Keratinocyte (primary cell): ENCODE results near the gene AIP. TPM values are rescaled to one million over a fixed set of nuclear protein-coding genes. Genes with fewer than 3 reads are reported as not detected.

Experiments
- DNase-seq: peaks from one replicate; pipeline ENCODE4 v3.0.0-alpha.2; 2011; ENCODE audit warnings: low read depth, missing footprints, low spot score
- FAIRE-seq: peaks from 2 replicates; lab custom pipeline; 2011; peaks lifted over from hg19 to GRCh38; lab: Jason Lieb, UNC
- H2AFZ ChIP-seq: 2 replicates; pipeline ENCODE4 v1.6.0; 2012; ENCODE audit warnings: low read length, control low read depth, inconsistent platforms; ENCODE audit not compliant: control insufficient read depth
- H3K27ac ChIP-seq: 2 replicates; pipeline ENCODE4 v1.5.1; 2011; ENCODE audit warnings: low read length; ENCODE audit not compliant: control insufficient read depth, insufficient read depth
- H3K27me3 ChIP-seq: 3 replicates; pipeline ENCODE4 v1.6.0; 2011; ENCODE audit warnings: low read length; ENCODE audit not compliant: control insufficient read depth, insufficient read depth; ENCODE audit errors: extremely low read depth
- H3K36me3 ChIP-seq, 2 experiments: 2 replicates in 1 of 2; 3 replicates in 1 of 2; pipeline ENCODE4 v1.5.1; 2011; ENCODE audit warnings: low read length in 2 of 2, mild to moderate bottlenecking in 1 of 2; ENCODE audit not compliant: control insufficient read depth in 2 of 2, insufficient read depth in 2 of 2; ENCODE audit errors: extremely low read depth in 1 of 2
- H3K4me1 ChIP-seq: 3 replicates; pipeline ENCODE4 v1.5.1; 2011; ENCODE audit warnings: low read length; ENCODE audit not compliant: control insufficient read depth, insufficient read depth; ENCODE audit errors: extremely low read depth
- H3K4me2 ChIP-seq: 3 replicates; pipeline ENCODE4 v1.6.0; 2011; ENCODE audit warnings: low read depth, low read length; ENCODE audit not compliant: control insufficient read depth, insufficient read depth; ENCODE audit errors: extremely low read depth
- H3K4me3 ChIP-seq, 3 experiments: fragments of 200-600 bp in 1 of 3; sonication (generic) in 1 of 3; 2 replicates in 2 of 3; 3 replicates in 1 of 3; pipeline ENCODE4 v1.5.1; 2011 to 2016; ENCODE audit warnings: low read length in 3 of 3, mild to moderate bottlenecking in 3 of 3, control low read depth in 2 of 3, inconsistent platforms in 1 of 3, low read depth in 1 of 3, mixed read lengths in 1 of 3, mixed run types in 1 of 3, moderate library complexity in 1 of 3; ENCODE audit not compliant: control insufficient read depth in 2 of 3, insufficient read depth in 2 of 3; ENCODE audit errors: extremely low read depth in 1 of 3
- H3K79me2 ChIP-seq: 2 replicates; pipeline ENCODE4 v1.6.0; 2012; ENCODE audit warnings: low read length; ENCODE audit not compliant: control insufficient read depth, insufficient read depth
- H3K9ac ChIP-seq: 3 replicates; pipeline ENCODE4 v1.6.0; 2011; ENCODE audit warnings: low read length; ENCODE audit not compliant: control insufficient read depth, insufficient read depth; ENCODE audit errors: extremely low read depth
- H3K9me1 ChIP-seq: 3 replicates; pipeline ENCODE4 v1.6.0; 2011; ENCODE audit warnings: low read length; ENCODE audit not compliant: control insufficient read depth, insufficient read depth; ENCODE audit errors: extremely low read depth
- H3K9me3 ChIP-seq: 2 replicates; pipeline ENCODE4 v1.5.1; 2012; ENCODE audit warnings: low read depth, low read length; ENCODE audit not compliant: control insufficient read depth
- H4K20me1 ChIP-seq: 3 replicates; pipeline ENCODE4 v1.6.0; 2011; ENCODE audit warnings: low read length; ENCODE audit not compliant: control insufficient read depth, insufficient read depth; ENCODE audit errors: extremely low read depth
- CTCF ChIP-seq, 3 experiments: IDR thresholded peaks in 1 of 3; conservative IDR thresholded peaks in 1 of 3; optimal IDR thresholded peaks in 1 of 3; 2 replicates in 2 of 3; 3 replicates in 1 of 3; pipeline versions ENCODE3 to v1.5.1; 2011; ENCODE audit warnings: low read length in 3 of 3, mild to moderate bottlenecking in 3 of 3, moderate library complexity in 2 of 3, control low read depth in 1 of 3, inconsistent platforms in 1 of 3; ENCODE audit not compliant: insufficient read depth in 2 of 3; ENCODE audit errors: extremely low read depth in 1 of 3
- EZH2 ChIP-seq: IDR thresholded peaks from one replicate; pipeline ENCODE4 v1.6.1; 2012; ENCODE audit warnings: inconsistent platforms, mild to moderate bottlenecking, low read length, moderate library complexity
- dilution Hi-C: fragments of 300-500 bp; cut with MboI; formaldehyde crosslinking; loops from one replicate; pipeline ENCODE4 v1.7.0; 2020; ENCODE audit warnings: low sequenced_read_pairs; ENCODE audit not compliant: extremely low pct_ligation_motif_present
- polyA plus RNA-seq, 5 experiments: library from polyadenylated mRNA; depleted of rRNA in 3 of 5; stranded (reverse) in 3 of 5; stranded (forward) in 1 of 5; unstranded in 1 of 5; fragments of >200 nt; gene quantifications; 1 replicate in 1 of 5; 2 replicates in 3 of 5; 3 replicates in 1 of 5; pipeline versions ENCODE4 v1.2.1 to v1.2.3, GENCODE V29; 2011 to 2012; ENCODE audit warnings: missing spikeins in 2 of 5, low read depth in 1 of 5, low replicate concordance in 1 of 5

AIP gene
- polyA plus RNA-seq, 1 donor (not counting 4 experiments of a cell fraction or from before 2014, with no cell fraction given): 32.5 TPM

- DNase-seq (no peak), FAIRE-seq (no peak)
- Histone ChIP-seq H3K36me3 (no peaks in the 10 kb centered on the region), H3K9ac (no peak overlapping the region), H3K79me2 (no peaks in the 10 kb centered on the region), H3K4me3 (no peak overlapping the region), H3K4me1 (no peaks in the 10 kb centered on the region), H3K9me3 (peaks cover 2% of the 10 kb centered on the region), H4K20me1 (no peaks in the 10 kb centered on the region), H3K27ac (no peak overlapping the region), H3K27me3 (no peaks in the 10 kb centered on the region), H2AFZ (no peak overlapping the region), H3K9me1 (no peaks in the 10 kb centered on the region), H3K4me2 (no peak overlapping the region)
- TF ChIP-seq CTCF (optimal IDR thresholded peaks at IDR 0.05 in 1 of 3, IDR thresholded peaks at IDR 0.05 in 1 of 3, conservative IDR thresholded peaks at IDR 0.05 in 1 of 3; ENCODE audit: extremely low read depth in 1 of 3, insufficient read depth in 2 of 3, low read length in 3 of 3) (no peak), EZH2 (no peak)
- dilution Hi-C loops: no loop called here
Observed at GRCh38 chr11:67528376-67528775, 45.5 kb downstream of the AIP start.

- Histone ChIP-seq H3K36me3 (no peaks in the 10 kb centered on the region), H2AFZ (no peak overlapping the region), H3K79me2 (no peaks in the 10 kb centered on the region), H3K9me3 (peaks cover 7% of the 10 kb centered on the region), H3K27me3 (no peaks in the 10 kb centered on the region), H4K20me1 (no peaks in the 10 kb centered on the region), H3K4me2 (no peak overlapping the region), H3K4me1 (no peaks in the 10 kb centered on the region), H3K9me1 (no peaks in the 10 kb centered on the region), H3K9ac (no peak overlapping the region), H3K4me3 (no peak overlapping the region), H3K27ac (no peak overlapping the region)
- FAIRE-seq (no peak), DNase-seq (no peak)
- dilution Hi-C loops: no loop called here
- TF ChIP-seq EZH2: no peak
- TF ChIP-seq CTCF (optimal IDR thresholded peaks at IDR 0.05 in 1 of 3, IDR thresholded peaks at IDR 0.05 in 1 of 3, conservative IDR thresholded peaks at IDR 0.05 in 1 of 3; ENCODE audit: extremely low read depth in 1 of 3, insufficient read depth in 2 of 3, low read length in 3 of 3): no peak
Observed at GRCh38 chr11:67530282-67530592, 47.4 kb downstream of the AIP start.
